H54 (cell line): ENCODE results near the gene EEIG2.

Experiments
- DNase-seq: peaks from one replicate; pipeline ENCODE4 v3.0.0; 2011; ENCODE audit warnings: low spot score, mixed read lengths; ENCODE audit not compliant: insufficient read length
- FAIRE-seq: peaks from 3 replicates; lab custom pipeline; 2011; peaks lifted over from hg19 to GRCh38; lab: Jason Lieb, UNC
- POLR2A ChIP-seq: IDR thresholded peaks from 2 replicates; pipeline ENCODE4 v1.6.1; 2011; ENCODE audit warnings: low read depth, mild to moderate bottlenecking, low read length

The EEIG2 gene

DNA sequence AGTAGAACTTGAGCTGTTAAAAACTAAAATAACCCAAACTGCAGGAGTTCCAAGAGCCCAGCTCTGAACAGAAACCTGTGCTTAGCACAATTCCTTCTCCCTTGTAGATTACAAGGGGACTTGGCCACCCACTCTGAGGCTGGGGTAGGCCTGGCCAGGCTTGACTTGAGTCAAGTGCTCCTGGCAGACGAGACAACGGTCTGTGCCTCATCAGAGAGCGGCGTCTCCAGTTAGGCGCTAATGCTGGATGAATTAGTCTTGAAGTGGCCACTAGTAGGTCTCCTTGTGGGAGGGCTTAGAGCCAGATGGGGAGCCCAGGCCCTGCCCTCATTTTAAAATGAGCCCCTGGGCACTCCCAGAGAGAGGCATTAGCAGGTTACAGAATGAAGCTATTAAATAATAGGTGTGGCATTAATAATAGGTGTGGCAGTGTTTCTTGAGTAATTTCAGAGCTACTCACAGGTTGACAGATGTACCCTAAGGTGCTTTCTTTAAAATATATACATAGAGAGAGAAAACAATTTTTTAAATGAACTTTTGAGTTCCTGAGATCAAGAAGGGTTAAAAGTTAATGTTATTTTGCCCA lies 1.1 kb downstream of the EEIG2 start:
- peak; percentile 43 for FAIRE-seq
- peak; percentile 54 for DNase-seq
- TF ChIP-seq POLR2A, result 0 out of 2 replicates have a peak, but pooled peaks have one; percentile 43

DNA sequence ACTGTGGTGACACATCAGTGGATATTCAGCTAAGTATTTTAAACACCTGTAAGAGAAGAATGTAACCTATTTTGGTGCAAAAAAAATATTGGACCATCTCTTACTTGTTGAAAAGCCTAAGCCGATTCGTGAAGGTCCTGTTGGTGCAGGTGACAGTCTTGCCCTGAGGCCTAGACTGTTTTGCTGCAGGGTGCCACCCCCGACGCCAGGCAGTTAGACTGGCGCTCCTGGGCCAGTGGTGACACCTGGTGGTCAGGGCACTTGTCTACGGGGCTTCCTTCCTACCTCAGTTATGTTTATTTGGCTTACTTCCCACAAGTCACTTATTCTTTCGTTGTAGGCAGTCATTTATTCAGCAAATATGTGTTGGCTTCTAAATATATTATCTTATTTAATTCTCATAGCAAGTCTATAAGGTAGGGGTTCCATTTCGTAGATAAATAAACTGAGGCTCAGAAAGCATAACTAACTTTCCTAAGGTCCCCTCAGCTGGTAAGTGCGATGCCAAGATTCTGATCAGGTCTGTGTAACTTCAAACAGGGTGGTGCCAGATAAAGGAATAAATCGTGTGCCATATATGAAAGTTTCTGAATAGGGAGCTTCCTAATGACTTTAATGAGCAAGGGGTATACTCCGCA lies 1.9 kb downstream of the EEIG2 start:
- FAIRE-seq (peak; percentile 53), DNase-seq (no peak)
- no peak for TF ChIP-seq POLR2A

GRCh38 chr1:108563808-108564207 lies 3.9 kb downstream of the EEIG2 start:
- DNase-seq (no peak), FAIRE-seq (no peak)
- TF ChIP-seq POLR2A, result no peak

- no peak for TF ChIP-seq POLR2A
- no peak for FAIRE-seq
- DNase-seq, result no peak
Observed at GRCh38 chr1:108565081-108565480, 5.2 kb downstream of the EEIG2 start.

- no peak for TF ChIP-seq POLR2A
- no peak for FAIRE-seq
Observed at GRCh38 chr1:108565512-108565911, 5.6 kb downstream of the EEIG2 start.

GRCh38 chr1:108568589-108568988 lies 8.7 kb downstream of the EEIG2 start:
- TF ChIP-seq POLR2A, result no peak
- no peak for FAIRE-seq
- no peak for DNase-seq

More at GRCh38 chr1:108565512-108565911, 5.6 kb downstream of the EEIG2 start:
- DNase-seq, result no peak

GRCh38 chr1:108569097-108569728 lies 9.3 kb downstream of the EEIG2 start:
- no peak for DNase-seq
- FAIRE-seq, result peak; percentile 91
- no peak for TF ChIP-seq POLR2A

GRCh38 chr1:108570128-108570527 lies 10.2 kb downstream of the EEIG2 start:
- peak; percentile 26 for DNase-seq
- FAIRE-seq, result peak; percentile 94
- no peak for TF ChIP-seq POLR2A

- no peak for TF ChIP-seq POLR2A
- FAIRE-seq, result no peak
- no peak for DNase-seq
Observed at GRCh38 chr1:108570998-108571401, 11.1 kb downstream of the EEIG2 start.

DNA sequence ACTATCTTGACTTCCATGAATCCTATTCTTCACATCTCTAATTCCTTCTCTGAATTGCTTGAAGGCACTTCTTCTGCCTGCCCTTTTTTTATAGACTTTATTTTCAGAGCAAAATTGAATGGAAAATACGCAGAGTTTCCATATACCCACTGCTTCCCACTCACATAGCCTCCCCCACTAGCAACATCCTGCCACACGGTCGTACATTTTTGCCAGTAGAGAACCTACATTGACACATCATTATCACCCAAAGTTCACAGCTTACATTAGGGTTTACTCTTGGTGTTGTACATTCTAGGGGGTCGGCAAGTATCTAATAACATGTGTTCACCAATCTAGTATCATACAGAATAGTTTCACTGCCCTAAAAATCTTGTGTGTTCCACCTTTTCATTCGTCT lies 12.3 kb downstream of the EEIG2 start:
- DNase-seq, result no peak
- TF ChIP-seq POLR2A, result no peak
- no peak for FAIRE-seq

- no peak for FAIRE-seq
- no peak for TF ChIP-seq POLR2A
- no peak for DNase-seq
Observed at GRCh38 chr1:108573183-108573582, 13.3 kb downstream of the EEIG2 start.

- DNase-seq (no peak), FAIRE-seq (peak; percentile 41)
Observed at GRCh38 chr1:108574008-108574407, 14.1 kb downstream of the EEIG2 start.

GRCh38 chr1:108575375-108575774 lies 15.5 kb downstream of the EEIG2 start:
- DNase-seq (no peak), FAIRE-seq (peak; percentile 76)
- no peak for TF ChIP-seq POLR2A

More at GRCh38 chr1:108574008-108574407, 14.1 kb downstream of the EEIG2 start:
- no peak for TF ChIP-seq POLR2A

GRCh38 chr1:108583757-108584427 lies 24.0 kb downstream of the EEIG2 start:
- DNase-seq (no peak), FAIRE-seq (peak; percentile 88)
- TF ChIP-seq POLR2A, result no peak

- FAIRE-seq, result peak; percentile 76
- no peak for TF ChIP-seq POLR2A
- DNase-seq, result no peak
Observed at GRCh38 chr1:108584428-108584856, 24.5 kb downstream of the EEIG2 start.
